ENCODE measurements around the gene CIITA.
"Not testable (repeated sequence)": the region's sequence is repeated elsewhere in the genome, so short reads cannot be mapped to it uniquely, and the experiment has no call there.

CIITA gene

GRCh38 chr16:10938796-10939648 lies 62.0 kb downstream of the CIITA start:
- no peak for DNase-seq

GRCh38 chr16:10939649-10940234 lies 62.7 kb downstream of the CIITA start:
- no peak for DNase-seq

GRCh38 chr16:10940501-10941079 lies 63.6 kb downstream of the CIITA start:
- DNase-seq, result no peak

GRCh38 chr16:10941127-10941933 lies 64.3 kb downstream of the CIITA start:
- DNase-seq, result no peak

- DNase-seq, result not testable (repeated sequence)
These were observed 64.9 kb downstream of the CIITA start for GRCh38 chr16:10941935-10942351.

GRCh38 chr16:10942352-10943063 lies 65.5 kb downstream of the CIITA start, which contains the start of gene DEXI:
TSS of gene DEXI (minus strand) at chr16:10942468. CDS start at chr16:10942005, 463 bp downstream.
- DNase-seq, result peak; percentile 93

- DNase-seq, result no peak
These were observed 66.0 kb downstream of the CIITA start for GRCh38 chr16:10943064-10943353.

GRCh38 chr16:10944249-10945064 lies 67.5 kb downstream of the CIITA start, which contains the start of gene CLEC16A:
TSS of gene CLEC16A (plus strand) at chr16:10944564. CDS start at chr16:10944718, 154 bp downstream.
- peak; percentile 94 for DNase-seq

GRCh38 chr16:10945065-10945787 lies 68.2 kb downstream of the CIITA start:
- no peak for DNase-seq

- DNase-seq, result no peak
These were observed 69.3 kb downstream of the CIITA start for GRCh38 chr16:10946308-10946707.

- DNase-seq, result no peak
These were observed 70.3 kb downstream of the CIITA start for GRCh38 chr16:10947211-10947787.

- DNase-seq, result no peak
These were observed 72.5 kb downstream of the CIITA start for GRCh38 chr16:10949424-10949970.

- no peak for DNase-seq
These were observed 73.4 kb downstream of the CIITA start for GRCh38 chr16:10950393-10950792.

GRCh38 chr16:10951026-10951425 lies 74.0 kb downstream of the CIITA start:
- no peak for DNase-seq

GRCh38 chr16:10954903-10955302 lies 77.9 kb downstream of the CIITA start:
- no peak for DNase-seq

GRCh38 chr16:10957771-10958482 lies 80.9 kb downstream of the CIITA start:
- DNase-seq, result no peak

GRCh38 chr16:10959161-10959560 lies 82.2 kb downstream of the CIITA start:
- DNase-seq, result no peak

- no peak for DNase-seq
These were observed 84.2 kb downstream of the CIITA start for GRCh38 chr16:10961231-10961630.

Data from COR-L47 (cell line).